GM11168 (cell line): Measurements from ENCODE around the gene PTPRT.

Experiments used
- in situ Hi-C: fragments of 300-500 bp; cut with MboI; formaldehyde crosslinking; loops from one replicate; pipeline ENCODE4 v1.12.0; 2022; ENCODE audit warnings: low sequenced_read_pairs; ENCODE audit not compliant: unreplicated experiment

Gene PTPRT

DNA sequence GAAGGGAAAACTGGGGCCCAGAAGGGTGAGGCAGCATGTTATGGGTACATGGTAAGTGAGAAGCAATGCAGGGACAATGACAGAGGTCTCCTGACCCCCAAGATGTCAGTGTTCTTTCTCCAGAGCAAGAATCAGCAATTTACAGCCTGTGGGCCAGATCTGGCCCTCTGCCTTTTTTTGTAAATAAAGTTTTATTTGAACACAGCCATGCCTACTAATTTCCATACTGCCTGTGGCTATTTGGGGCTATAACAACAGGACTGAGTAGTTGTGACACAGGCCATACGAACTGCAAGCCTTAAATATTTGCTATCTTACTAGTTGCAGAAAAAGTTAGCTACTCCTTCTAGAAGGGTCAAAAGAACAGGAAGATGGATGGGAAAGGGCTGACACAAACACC, 52.5 kb downstream of the PTPRT start:
- in situ Hi-C loops, result no loop called here

DNA sequence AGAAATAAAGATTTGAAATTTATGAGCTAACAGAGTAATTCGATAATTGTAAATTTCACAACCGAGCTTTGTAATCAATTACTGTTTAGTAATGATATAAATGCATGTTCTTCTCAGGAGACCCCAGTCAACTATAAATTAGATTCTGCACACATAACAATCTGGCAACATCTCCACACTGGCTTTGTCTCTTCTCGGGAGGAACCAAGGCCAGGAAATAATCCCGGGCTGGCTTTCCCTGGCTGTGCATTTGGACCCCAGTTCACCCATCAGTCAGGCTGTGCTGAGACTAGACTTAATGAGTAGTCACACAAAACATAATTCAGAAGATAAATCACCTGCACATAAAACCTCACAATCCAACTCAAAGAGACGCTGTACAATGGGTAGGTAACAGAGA, 65.5 kb downstream of the PTPRT start:
- in situ Hi-C loops, result no loop called here

DNA sequence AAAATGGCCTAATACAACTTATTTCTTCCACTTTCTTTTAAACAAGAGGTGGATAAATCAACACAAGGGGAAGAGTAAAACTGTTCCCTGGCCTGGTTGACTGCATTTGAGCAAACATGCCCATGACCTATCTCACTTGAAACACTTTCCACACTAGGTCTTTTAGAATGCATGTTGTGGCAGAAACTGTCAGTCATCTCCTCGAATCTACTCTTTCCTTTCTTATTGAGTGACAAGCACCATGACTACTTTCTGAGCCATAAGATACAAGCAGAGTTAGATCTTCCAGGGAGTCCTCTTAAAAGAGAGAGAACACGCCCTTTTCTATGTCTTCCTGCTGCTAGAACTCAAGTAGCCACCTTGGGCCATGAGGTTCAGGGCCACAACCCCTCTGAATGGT, 66.5 kb downstream of the PTPRT start:
- in situ Hi-C loops, result no loop called here

DNA sequence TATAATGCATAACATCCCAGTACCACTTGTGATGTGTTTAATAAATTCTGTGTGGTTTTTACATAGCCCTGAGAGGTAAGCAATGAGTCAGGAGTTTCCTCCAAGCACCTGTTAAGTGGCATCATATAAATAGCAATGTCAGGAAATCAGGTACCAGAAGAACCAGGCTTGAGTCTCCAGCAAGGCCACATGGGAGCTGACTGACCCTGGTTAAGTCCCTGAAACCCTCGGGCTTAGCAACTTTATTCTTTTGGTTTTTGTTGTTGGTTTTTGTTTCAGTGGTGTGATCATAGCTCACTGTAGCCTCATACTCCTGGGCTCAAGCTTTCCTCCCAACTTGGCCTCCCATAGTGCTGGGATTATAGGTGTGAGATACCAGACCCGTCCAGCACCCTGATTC, 70.0 kb downstream of the PTPRT start:
- in situ Hi-C loops, result no loop called here

DNA sequence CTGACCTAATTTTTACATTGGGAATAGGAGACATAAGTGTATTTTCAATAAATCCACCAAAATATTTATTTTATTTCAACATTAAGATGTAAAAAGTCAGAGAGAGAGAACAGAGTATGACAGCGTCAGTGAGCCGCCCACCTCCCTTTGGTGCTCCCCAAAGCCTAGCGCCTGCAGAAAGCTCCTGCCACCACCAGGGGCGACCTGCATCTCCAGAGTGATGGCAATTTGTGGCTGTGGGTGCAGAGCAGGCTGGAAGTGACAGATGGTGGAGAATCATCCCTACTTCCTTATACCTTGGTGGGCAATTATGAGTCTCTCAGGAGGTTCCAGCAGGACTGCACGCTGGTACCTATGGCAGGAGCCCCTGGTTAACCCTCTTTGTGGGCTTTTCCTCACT, 87.3 kb downstream of the PTPRT start:
- in situ Hi-C loops, result no loop called here

DNA sequence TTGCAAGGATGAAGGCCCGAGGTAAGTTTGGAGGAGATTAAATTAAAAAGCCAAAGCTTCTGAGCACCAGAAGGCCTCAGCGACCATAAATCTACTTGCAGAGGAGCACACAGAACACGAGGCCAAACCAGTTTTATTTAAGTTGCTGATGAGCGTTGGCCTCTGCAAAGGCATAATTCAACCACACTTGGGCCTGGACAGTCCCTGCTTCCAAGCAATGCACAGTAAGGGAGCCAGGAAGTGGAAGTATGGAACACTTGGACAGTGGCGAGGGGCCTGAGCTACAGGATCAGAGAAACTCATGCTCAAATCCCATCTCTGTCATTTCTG, 92.8 kb downstream of the PTPRT start:
- in situ Hi-C loops, result no loop called here

DNA sequence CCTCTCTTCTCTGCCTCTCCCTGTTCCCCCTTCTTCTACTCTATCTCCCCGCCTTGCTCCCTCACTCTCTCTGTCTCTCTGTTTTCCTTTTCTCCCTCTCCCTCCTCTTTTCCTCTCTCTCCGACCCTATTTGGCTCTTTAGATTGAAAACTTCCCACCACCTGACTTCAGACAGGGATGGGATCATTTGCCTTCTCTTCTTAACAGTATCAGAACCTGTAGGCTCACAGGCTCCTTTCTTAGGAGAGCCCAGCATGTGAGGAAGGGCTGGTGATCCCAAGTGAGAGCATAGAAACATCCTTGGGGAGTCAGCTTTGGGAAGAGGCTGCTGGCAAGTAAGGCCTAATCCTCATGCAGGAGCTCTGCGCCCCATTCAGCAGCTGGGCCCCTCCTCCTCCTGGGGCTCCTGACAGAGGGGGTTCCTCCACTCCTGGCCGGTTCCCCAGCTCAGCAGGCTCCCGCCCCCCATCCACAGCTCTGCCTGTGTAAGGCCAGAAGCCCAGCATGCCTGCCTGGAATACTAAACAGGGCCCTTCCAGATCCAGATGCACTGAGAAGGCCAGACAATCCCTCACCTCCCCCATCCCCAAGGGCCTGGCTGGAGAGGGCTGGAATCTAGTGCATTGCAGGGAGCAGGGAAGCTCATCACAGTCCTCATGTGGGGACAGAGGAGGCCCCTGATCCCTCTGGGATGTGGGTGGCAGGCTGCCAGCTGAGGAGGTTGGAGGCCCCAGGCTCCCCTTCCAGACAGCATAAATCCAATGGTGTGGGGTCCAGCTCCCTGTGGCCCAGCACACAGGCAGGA, 93.4 kb downstream of the PTPRT start:
- in situ Hi-C loops, result no loop called here

DNA sequence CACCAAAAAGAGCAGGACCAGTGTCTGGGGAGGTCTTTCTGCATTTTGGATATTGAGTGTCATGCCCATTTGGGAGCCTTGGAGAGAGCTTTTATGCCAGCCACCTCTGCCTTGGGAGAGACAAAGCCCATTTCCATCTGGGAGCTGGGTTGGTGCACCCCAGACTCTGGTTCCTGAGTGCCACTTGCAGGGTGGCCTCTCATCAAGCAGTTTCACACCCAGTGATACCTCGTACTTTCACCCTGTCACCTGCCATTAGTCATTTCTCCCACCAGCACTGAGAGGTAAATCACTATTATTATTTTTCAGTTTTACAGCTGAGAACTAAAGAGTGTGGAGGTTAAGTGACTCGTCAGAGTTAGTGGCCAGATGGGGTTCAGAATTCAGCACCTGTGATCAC, 94.7 kb downstream of the PTPRT start:
- in situ Hi-C loops, result no loop called here

DNA sequence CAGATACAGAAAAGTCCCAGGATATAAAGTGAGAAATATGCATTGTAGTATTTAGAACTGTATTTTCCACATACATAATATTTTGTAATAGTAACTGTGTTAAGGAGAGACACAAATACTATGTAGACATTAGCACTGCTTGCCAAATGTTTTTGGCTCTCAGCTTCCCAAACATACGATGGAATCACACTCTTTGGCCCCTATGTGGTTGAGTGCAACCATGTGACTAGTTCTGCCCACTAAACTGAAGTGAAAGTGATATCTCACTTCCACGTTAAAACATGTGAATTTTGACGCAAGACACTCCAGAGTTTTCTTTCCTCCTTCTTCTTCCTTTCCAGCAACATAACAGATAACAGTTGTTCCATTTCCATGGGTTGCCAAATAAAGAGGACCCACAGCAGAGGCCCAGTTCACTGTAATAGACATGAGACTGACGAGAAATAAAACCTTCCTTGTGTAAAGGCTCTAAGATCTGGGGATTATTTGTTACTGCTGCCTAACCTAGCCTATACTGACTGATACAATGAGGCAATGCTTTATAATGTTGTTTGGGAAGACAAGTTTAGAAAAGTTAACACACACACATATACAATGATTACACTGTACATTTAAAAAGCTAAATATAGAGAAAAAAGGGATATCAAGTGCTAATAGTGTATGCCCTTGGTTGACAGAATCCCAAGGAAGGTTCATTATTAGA, 97.2 kb downstream of the PTPRT start:
- in situ Hi-C loops, result no loop called here

DNA sequence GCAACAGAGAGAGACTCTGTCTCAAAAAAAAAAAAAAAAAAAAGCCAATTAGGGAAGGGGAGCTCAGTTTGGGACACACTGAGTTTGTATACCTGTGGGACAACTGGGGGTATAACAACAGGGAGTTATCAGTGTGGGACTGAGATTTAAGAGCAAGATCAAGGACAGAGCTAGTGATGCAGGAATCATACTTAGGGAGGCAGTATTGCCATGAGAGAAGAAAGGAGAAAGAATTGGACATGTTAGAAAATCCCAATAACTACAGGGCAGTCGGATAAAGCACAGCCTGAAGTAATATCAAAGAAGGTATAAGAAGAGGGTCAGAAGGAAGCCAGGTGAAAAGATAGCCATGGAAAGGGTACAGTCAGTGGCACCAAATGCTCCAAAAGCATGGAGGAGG, 121.2 kb downstream of the PTPRT start:
- in situ Hi-C loops, result no loop called here

DNA sequence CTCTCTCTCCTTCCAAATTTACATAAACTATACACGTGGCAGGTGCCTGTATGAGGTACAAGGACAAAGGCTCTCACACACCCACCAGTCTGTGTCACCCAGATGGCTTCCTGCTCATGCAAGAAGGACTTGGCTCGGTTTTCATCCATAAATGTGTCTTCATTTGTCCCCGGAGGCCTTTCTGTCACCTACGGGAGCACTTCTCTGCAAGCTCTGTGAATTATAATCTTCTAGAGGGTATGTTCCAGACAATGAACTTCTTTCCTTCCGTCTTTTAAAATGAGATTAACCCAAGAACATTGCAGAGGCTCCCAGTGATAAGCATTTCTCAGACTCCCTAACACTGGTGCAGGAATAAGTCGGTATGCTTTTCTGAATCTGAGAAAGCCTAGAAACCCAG, 123.6 kb downstream of the PTPRT start:
- in situ Hi-C loops, result no loop called here

DNA sequence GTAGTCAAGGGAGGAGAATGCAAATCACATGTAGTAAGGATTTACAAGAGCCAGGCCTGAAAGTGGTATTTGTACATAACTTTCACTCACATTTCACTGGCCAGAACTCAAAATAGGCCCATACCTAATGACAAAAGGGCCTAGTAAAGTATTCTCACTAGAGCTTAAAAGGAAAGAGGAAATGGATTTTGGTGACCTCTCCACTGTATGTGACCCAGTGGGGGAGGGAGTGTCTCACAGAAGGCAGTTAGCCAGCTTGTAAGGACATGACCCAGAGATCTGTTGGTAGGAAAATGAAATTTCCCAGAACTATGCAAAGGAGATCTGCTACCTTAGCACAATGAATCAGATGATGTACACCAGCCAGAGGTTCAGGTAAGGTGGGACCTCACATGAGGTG, 124.4 kb downstream of the PTPRT start:
- in situ Hi-C loops, result no loop called here

DNA sequence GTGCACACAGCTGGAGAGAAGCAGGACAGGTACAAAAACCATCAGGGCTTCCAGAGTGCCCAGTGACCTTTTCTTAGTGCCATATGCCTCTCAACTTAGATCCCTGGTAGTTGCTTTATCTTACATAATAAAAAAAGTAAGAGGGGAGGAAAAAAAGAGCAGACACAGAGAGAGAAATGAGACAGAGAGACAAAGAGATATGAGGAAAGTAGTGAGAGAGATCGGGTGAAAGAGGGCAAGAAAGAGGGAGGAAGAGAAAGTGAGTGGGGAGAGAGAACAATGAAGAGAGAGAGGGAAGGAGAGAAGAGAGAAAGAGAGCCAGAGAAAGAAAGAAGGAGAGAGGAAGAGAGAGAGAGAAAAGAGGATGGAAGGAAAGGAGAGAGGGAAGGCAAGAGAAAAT, 131.6 kb downstream of the PTPRT start:
- in situ Hi-C loops, result no loop called here

DNA sequence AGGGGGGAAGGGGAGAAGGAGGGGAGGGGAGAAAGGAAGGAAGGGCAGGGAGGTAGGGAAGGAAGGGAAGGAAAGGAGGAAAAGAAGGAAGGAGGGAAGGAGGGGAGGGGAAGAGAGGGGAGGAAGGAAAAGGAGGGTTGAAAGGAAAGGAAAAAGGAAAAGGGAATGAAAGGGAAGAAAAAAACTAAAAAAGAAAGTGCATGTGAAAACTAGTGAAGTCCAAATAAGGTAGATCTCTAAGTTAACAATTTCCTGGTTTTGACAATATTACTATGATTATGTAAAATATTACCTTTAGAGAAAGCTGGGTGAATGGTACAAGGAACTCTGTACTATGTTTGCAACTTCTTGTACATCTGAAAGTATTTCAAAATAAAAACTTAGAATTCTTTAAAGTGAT, 132.4 kb downstream of the PTPRT start:
- in situ Hi-C loops, result no loop called here

DNA sequence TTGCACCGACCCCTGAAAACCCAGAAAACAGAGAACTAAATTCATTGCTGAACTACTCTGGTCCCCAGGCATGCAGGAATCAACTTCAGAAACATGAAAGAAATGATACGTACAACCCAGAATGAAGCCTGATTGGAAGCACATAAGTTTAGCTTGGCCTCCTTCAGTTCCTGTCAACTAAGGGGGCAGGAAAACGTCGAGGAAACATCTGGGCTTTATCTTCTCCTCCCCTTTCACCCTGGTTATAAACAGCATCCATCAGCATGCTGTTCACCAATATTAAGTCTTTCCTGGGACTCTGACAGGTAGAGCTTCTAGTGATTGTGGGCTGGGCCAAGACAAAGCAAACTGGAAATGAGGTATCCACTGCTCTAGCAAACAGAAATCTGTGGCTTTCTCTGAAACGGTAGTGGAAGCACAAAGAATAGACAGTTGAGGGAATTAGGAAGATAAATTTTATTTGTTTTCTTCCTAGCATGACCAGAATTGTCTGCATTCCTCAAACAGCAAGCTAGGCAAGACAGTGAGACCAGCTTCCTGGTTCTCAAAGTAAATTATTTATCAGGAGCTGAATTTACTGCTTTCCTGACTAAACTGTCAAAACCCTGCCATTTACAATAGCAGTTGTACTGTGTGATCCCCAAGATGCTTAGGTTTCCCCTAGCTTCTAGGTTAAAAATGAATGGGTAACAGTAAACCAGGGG, 134.4 kb downstream of the PTPRT start:
- in situ Hi-C loops, result no loop called here

DNA sequence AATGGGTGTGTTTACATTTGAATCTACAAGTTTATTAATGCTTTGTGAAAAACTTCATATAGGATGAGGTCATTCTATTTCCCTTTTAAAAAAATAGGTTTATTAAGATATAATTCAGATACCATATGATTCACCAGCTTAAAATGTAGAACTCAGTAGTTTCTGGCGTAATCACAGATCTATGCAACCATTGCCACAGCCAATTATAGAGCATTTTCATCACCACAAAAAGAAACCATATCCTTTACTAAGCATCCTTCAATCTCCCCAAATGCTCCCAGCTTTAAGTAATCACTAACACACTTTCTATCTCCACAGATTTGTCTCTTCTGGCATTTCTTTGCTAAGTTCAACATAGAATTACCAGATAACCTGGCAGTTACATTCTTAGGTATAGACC, 137.2 kb downstream of the PTPRT start:
- in situ Hi-C loops, result no loop called here

DNA sequence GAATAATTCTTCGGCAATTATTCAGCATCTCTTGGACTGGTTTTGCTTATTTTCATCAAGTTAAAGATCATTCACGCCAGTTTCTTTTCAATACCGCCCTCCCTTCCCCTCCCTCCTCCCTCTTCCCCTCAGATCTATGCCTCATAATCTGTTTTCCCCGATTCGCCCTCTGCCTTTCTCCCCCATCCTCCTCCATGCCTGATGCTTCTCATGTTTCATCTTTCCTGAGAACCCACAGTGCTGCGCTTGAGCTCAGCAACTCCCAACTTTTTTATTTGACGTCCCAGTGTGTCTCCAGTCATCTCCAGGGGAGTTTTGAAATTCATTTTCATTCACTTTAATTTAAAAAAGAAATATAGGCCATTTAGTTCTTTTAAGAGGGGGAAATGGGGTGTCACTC, 142.7 kb downstream of the PTPRT start:
- in situ Hi-C loops, result no loop called here

DNA sequence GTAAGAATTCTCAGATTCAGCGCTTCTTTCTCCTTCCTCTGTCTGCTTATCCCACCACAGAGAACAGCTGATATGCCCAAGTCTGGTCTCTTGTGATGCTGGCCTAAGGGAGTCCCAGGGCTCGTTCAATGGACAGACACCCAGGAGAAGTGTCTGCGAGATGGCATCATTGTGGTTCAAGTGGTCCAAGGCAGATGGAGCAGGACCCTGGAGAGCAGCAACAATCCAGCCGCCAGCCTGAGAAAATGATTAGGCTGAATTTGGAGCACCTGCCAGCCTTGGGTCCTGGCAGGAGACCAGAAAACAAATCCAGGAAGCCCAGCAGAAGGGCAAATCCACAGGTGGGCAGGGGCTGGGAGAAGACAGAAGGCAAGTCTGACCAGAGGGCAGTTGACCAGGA, 145.8 kb downstream of the PTPRT start:
- in situ Hi-C loops, result no loop called here

DNA sequence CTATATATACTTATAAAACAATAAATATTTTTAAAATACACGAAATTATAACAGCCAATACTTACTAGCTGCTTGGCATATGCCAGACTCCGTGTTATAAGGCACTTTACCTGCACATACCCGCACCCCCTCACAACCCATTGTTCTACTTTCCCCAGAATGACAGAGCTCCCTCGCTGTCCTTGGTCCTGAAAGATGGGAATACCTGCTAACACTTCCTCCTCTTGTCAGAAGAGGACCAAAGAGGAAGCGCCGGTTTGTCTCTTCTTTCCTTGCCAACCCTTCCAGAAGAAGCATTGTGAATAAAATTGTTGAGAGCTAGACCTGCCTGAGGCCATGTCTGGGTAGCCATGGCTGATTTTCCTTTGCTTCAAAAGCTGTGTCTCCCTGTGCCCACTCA, 149.3 kb downstream of the PTPRT start:
- in situ Hi-C loops, result no loop called here

DNA sequence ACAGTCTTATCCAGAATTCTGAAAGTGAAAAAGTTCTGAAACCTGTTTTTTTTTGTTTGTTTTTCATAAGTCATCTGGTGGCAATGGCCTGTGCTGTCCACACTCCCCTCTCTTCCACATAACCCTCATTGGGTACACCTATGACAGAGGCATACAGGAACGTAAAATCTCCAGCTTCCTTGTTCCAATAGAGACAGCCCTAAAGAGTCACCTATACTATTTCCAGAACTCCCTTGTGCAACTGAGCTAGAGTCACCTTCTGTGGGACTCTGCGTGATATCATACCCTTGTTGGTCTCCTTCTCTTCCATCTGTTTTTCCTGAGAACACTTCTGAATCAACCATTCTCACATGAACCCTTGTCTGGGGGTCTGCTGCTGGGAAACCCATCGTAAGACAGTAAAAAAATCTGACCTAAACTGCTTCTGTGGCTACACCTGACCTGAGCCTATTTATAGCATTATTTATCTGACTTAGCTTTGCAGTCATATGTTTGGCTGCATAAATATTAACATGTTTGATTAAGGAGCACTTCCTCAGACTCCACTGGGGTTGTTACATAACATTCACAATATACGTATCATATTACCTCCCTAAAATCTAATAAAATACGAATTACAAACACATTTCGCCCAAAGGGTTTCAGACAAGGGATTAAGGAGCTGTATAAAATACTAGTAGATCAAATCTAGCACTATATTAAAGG, 151.9 kb downstream of the PTPRT start:
- in situ Hi-C loops, result no loop called here
